GM12872 (cell line): Measurements from ENCODE around the gene PDZD2.

ENCODE experiments used
- TF ChIP-seq, protein P1 (sequence below): IDR thresholded peaks from 3 replicates; pipeline ENCODE4 v1.5.1; 2011; ENCODE audit warnings: low read depth, mild to moderate bottlenecking, low read length, moderate library complexity; ENCODE audit not compliant: insufficient read depth

PDZD2 gene

GRCh38 chr5:31984691-31985090 lies 345.8 kb downstream of the PDZD2 start:
- TF ChIP-seq, protein P1, sequence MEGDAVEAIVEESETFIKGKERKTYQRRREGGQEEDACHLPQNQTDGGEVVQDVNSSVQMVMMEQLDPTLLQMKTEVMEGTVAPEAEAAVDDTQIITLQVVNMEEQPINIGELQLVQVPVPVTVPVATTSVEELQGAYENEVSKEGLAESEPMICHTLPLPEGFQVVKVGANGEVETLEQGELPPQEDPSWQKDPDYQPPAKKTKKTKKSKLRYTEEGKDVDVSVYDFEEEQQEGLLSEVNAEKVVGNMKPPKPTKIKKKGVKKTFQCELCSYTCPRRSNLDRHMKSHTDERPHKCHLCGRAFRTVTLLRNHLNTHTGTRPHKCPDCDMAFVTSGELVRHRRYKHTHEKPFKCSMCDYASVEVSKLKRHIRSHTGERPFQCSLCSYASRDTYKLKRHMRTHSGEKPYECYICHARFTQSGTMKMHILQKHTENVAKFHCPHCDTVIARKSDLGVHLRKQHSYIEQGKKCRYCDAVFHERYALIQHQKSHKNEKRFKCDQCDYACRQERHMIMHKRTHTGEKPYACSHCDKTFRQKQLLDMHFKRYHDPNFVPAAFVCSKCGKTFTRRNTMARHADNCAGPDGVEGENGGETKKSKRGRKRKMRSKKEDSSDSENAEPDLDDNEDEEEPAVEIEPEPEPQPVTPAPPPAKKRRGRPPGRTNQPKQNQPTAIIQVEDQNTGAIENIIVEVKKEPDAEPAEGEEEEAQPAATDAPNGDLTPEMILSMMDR: no peak

DNA sequence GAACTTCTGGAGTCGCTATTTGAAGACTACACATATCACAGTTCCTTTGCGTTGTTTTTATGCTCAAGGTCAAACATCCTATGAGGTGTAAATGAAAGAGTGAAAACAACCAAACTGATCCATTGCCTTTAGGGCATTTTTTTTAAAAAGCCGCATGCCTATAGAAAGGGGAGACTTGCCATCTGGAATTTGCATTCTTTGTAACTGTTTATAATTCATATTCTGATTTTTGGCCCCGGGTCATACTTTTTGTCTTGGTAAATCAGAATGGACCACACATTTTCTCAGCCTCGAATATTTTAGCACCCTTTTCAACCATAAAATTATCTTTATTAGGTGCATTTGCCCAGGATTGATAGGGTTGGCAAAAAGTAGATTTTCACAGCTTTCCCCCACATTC lies 347.2 kb downstream of the PDZD2 start:
- TF ChIP-seq, protein P1: no peak

DNA sequence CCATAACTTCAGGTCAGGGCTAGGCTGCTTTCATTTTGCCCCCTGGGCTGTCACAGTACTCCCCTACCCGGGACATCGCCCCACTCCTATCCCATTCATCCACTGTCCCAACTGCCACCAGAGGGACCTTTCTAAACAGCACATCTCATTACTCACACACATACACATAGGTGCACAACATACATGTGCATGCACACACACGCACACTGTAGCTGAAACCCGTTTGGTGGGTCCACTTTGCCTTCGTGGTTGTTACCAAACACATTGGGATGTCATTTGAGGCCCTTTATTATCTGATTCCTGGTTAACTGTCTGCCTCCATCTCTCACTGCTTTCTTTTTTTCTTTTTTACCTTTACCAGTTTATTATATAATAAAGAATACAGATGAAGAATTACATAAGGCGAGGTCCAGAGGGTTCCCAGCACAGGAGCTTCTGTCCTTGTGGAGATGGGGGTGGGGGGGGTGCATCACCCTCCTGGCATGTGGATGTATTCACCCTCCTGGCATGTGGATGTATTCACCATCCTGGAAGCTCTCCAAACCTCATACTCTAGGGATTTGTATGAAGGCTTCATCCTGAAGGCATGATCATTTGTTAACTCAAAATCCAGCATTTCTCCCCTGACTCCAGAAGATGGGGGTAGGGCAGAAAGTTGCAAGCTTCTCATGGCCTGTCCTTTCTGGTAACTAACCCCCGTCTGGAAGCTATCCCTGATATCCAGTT lies 349.2 kb downstream of the PDZD2 start:
- TF ChIP-seq, protein P1: no peak

DNA sequence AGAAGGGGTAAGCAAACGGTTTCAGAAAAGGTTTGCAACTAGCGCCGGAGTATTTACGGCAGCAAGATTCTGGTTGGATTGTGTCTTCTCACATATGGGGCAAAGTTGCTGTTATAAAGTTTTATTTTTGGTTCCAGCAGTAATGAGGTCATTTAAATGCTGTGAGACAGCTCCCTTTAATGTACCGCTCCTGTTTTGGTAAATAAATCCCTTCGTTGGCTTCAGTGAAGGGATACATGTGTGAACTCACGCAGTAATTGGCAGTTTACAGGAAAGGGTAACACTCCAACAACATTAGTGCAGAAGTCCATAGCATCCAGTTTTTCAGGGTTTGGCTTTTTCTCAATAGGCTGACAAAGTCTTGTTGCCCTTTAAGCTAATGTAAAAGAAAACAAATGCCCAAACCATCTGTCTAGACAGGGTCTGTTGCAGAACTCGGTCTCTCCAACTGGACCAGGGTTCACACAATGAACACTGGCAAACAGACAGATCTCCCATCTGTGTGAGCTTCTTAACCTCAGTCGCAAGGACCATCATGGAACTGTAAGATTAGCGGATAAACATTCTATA lies 351.2 kb downstream of the PDZD2 start:
- TF ChIP-seq, protein P1: no peak

GRCh38 chr5:31990701-31991110 lies 351.8 kb downstream of the PDZD2 start:
- TF ChIP-seq, protein P1: no peak

GRCh38 chr5:31992377-31992776 lies 353.4 kb downstream of the PDZD2 start:
- TF ChIP-seq, protein P1: no peak

DNA sequence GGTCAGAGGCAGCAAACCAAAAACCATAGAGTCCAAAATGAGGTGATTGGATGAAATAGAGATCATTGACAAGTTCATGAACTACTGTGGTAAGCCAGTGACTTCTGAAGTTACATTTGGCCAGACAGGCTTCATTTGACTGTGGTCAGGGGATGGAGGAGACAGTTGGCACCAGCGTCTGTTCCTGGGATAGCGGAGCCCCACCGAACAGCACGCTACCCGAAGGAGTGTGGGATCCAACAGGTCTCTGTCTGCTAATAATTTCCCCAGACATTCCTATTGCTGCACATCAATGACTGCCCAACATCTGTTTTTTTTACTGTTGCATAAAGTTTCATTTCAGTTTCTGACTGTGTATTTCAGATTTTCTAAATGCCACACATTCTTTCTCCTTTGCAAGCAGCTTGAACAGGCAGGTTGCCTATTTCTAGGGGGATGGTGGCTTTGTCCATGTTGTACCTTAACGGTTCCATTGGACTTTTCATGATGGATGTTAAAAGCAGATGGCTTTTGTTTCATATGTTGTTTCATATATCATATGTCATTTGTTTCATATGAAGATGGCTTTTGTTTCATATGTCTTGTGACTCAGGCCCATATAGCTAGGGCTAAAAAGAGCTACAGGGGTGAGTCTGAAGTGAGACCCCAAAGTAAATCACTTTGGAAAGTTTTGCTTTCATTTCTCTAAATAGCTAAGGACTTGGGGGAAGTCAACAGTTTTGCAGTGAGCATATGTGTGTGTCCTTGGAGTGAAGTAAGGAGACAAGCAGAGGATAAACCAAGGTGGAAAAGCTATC lies 354.4 kb downstream of the PDZD2 start:
- TF ChIP-seq, protein P1: no peak
